GM19328 (cell line): Measurements from ENCODE around the gene AK9.
"Not testable (repeated sequence)": the region's sequence is repeated elsewhere in the genome, so short reads cannot be mapped to it uniquely, and the experiment has no call there.

Experiments used
- ATAC-seq: cut with Tn5 transposase; IDR thresholded peaks from one replicate; pipeline ENCODE4 v1.9.1; 2021; ENCODE audit warnings: mild to moderate bottlenecking, moderate library complexity; ENCODE audit not compliant: unreplicated experiment

AK9 gene

DNA sequence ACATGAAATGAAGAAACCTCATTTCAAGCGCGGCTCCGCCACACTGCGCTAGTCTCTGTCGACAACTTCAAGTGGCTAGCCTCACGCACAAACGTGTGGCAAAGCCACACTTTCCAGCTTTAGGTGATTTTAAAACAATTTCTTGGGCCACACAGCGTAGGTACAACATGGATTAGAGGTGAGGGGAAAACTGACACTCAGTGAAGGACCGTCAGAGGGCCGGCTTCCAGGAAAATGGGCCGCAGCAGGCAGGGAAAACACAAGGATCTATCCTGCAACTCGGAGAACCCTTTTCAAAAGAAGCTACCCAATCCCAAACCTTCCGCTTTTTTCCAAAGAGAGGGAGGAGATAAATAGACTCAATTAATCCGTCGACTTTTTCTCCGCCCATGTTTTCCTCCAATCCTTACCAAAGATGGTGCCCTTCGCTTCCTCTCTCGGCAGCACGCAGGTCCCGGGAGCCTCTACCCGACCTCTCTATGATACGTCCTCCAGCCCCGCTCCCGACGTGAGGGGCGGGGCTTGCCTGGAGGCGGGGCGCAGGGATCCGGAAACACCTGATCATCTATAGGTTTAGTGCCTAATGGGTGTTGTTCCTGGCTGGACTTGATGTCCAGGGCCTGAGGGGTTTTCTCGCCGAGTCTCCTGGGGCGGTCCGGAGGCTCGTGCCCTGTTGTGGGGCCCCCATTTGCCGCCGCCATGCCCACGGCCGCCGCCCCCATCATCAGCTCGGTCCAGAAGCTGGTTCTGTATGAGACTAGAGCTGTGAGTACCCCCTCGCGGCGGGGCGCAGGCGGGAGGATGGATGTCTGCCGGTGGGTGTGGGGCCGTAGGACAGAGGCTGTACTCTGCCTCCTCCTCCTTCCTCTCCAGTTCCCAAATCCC, at the start of gene AK9, which contains the start of gene FIG4:
TSS of gene AK9 (minus strand) at position 466 of the 885 bp plus-strand sequence. CDS start 15,457 bp downstream, outside the sequence.
TSS of gene FIG4 (plus strand) at position 560 of the 885 bp plus-strand sequence. CDS start at position 700, 140 bp downstream.
- ATAC-seq = peak; percentile 91

DNA sequence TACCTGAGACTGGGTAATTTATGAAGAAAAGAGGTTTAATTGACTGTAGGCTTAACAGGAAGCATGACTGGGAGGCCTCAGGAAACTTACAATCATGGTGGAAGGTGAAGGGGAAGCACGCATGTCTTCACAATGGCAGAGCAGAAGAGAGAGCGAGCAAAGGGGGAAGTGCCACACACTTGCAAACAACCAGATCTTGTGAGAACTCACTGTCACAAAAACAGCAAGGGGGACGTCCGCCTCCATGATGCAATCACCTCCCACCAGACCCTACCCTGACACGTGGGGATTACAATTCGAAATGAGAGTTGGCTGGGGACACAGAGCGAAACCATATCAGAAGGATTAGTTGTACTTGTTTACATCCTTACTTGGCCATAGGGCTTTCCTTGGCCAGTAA, 49.8 kb upstream of the AK9 start:
- ATAC-seq = no peak

DNA sequence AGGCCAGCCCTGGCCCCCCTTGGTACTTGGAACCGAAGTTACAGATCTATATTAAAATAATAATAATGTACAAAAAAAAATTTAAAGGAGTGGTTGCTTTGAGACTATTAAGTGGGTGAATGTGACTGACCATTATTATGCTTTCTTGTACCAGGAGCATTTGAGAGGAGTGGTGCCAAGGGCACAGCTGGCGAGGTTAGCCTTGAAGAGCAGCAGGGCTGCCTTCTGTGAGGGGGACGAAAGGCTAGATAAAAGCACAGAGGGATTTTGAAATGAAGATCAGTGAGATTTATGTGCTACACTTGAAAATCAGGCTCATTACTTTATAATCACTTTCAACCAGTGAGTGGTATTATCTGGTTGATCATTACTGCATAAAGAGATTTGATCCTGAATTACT, 48.7 kb upstream of the AK9 start:
- no peak for ATAC-seq

DNA sequence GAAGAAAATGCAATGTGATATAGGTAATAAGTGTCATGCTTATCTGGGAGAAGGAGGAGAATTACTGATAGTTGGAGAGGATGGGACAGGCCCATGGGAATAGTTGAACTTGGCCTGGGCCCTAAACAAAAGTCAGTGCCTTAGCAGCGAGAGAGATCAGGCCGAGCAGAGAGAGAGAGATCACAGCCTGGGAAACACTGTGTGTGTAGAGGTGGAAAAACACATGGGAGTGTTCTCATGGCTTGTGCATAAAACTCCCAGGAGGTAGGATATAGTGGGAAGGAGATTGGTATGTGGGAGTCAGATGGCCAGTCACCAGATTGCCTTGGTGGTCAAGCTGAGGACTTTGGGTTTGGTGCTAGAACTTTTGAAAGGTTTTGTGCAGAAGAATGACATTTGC, 47.7 kb upstream of the AK9 start:
- no peak for ATAC-seq

DNA sequence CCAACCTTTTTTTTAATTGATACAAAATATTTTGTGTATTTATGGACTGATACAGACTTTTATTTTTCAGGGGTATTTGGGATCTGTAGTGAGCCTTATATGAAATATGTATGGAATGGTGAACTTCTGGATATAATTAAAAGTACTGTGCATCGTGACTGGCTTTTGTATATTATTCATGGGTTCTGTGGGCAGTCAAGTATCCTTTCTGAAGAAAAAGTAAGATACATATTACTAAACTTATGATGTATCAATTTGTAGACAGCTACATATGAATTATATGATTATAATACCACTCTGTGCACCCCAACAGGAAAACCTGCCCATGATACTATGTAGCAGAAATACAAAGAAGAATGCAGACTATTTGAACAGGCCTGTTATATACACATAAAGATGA, 47.3 kb upstream of the AK9 start:
- ATAC-seq = no peak

DNA sequence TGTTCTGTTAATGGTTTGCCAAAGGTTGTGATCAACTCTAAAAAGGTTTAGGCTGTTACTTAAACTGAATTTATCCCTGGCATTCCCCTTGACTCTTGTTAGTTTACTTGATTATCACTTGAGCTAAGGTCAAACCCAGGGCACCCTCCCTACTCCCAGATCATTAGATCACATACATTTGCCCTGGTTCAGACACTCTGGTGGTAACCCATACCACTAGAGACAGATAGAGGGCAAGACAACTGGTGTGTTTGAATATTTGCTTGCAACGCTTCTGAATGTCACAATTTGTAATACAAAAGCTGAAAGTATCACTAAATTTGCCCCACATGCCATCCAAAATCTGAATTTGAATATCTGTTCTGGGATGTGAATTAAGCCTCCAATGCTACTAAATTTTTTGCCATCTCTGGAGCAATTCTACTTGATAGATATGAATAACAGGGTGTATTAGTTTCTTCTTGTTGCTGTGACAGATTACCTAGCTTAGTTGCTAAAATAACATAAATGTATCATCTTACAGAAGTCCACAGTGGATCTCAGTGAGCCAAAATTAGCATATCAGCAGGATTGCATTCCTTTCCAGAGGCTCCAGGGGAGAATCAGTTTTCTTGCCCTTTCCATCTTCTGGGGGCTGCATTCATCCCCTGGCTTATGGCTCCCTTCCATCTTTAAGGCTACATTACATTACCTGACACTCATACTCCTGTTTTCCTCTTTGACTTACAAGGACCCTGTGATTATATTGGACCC, 45.4 kb upstream of the AK9 start:
- ATAC-seq = no peak

DNA sequence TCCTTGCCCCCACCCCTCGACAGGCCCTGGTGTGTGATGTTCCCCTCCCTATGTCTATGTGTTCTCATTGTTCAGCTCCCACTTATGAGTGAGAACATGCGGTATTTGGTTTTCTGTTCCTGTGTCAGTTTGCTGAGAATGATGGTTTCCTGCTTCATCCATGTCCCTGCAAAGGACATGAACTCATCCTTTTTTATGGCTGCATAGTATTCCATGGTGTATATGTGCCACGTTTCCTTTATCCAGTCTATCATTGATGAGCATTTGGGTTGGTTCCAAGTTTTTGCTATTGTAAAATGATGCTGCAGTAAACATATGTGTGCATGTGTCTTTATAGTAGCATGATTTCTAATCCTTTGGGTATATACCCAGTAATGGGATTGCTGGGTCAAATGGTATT, 34.2 kb upstream of the AK9 start:
- not testable (repeated sequence) for ATAC-seq

DNA sequence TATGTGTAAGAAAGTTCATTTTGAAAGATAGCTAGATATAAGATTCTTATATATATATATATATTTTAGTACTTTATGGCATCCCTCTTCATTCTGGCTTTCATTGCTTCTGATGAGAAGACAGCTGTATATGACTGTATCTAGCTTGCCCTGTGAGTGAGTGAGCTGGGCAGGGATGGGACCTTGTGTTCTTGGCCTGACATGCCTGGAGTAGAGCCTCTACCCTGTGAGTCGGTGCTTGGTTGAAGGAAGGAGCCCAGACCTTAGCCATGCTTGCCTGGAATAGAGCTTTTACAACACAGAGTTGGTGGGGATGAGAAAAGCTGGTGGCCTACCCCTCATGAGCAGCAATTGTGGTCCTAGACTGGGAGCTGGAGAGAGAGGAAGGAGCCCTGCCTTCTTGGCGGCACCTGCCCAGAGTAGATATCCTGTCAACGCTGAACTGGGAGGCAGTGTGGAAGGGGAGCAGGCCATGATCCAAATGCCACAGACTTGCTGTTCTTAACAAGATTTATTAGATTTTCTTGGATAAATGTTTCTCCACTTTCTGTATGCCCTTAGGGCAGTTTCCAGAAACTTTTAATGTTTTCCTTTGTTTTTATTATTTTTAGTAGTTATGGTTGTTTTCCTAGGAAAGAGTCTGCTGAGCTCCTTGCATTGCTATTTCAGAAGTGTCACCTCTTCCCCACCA, 31.7 kb upstream of the AK9 start:
- no peak for ATAC-seq

DNA sequence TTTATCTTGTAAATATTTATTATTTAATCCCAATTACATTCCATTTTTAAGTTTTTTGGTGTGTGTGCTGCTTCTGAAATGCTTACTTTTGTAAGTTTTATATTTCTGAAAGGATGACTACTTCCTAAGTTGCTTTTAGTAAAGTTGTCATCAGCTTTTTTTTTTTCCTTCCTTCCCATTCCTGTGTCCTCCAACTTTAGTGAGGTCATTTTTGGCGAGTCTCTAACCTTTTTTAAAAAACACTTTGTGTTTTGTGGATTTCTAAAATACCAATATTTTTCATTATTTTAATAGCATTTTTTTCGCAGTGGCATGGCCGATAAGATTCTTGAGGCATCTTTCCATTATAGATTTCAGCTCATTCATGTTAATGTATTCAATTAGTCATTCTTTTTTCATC, 31.0 kb upstream of the AK9 start:
- no peak for ATAC-seq

DNA sequence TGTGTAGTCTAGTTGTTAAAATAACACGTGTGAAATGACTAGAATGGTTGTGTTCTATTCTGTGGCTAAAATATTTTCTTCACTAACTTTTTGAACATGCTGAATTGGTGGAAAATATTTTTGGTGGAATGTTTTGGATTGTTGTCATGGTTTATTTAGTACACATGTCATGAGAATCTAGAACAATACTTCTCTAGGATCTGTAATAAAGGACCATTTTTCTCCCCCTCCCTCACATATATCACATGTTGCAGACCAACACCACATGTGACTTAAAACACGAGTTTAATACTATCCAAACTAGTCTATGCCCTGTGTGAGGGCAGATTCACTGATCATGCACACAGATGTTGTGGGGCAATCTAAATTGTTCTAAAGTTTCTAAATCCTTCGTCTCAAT, 29.3 kb upstream of the AK9 start:
- no peak for ATAC-seq

DNA sequence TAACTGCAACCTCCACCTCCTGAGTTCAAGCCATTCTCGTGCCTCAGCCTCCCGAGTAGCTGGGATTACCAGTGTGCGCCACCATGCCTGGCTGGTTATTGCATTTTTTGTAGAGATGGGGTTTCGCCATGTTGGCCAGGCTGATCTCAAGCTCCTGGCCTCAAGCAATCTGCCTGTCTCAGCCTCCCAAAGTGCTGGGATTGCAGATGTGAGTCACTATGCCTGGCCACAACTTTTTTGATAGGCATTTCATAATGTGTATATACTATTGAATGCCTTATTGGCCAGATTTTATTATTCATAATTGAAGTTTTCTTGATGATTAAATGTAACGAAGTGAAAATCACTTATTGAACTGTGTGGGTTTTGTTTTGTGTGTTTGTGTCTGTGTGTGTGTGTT, 28.0 kb upstream of the AK9 start:
- no peak for ATAC-seq

DNA sequence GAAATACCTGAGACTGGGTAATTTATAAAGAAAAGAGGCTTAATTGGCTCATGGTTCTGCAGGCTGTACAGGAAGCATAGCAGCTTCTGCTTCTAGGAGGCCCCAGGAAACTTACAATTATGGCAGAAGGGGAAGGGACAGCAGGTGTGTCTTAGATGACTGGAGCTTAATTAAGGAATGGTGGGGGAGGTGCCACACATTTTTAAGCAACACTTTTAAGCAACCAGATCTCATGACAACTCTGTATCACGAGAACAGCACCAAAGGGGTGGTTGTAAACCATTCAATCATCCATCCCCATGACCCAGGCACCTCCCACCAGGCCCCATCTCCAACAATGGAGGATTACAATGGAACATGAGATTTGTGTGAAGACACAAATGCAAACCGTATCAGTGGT, 27.0 kb upstream of the AK9 start:
- no peak for ATAC-seq

DNA sequence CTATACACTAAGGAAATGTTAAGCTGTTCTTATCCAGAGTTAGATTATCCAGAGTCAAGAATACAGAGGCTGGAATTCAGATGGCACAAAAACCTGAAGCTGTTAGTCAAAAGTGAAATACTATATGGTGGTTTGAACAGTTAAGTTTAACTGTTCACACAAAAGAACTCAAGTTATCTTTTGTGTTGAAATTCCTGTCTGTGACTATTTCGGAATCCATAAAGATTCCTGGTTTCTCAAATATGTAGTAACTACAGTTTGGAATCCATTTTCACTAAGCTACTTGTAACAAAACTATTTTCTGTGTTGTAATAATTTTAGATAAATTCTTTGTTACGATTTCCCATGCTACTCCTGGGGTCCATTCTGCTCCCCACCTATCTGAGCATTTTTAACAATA, 24.6 kb upstream of the AK9 start:
- ATAC-seq = no peak

DNA sequence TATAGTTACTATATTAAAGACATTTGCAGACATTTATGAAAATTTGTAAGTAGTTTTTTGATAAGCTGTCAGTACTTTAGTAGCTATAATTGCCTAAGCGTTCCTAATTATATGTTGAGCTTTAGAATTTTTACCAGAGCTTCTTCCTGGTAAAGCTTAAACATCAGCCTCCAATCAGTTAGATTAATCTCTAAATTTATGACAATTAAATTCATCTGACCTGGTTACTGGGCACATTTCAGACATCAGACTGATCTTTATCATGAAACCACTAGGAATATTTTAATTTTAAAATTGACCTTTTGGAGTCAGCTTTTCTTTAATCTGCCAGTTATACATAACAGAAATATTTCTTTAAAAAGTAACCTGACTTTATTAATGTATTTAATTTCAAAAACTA, 23.6 kb upstream of the AK9 start:
- ATAC-seq = no peak

DNA sequence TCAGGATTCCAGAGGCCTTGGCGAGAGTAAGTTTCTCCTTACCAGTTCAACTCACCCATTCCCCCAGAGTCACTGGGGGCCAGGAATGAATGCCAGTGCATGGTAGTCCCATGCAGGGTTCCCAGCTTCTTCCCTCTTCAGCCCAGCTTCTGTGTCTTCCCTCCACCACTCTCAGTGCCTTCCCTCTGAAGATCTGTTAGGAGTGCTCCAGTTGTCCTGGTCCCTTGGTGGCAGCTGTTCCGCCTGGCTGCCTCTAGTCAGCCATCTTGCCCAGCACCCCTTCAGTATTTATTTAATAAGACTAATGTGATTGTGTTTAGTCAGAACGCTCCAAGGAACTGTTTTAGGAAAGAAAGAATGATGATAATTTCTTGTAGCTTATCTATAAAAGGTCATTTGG, 23.2 kb upstream of the AK9 start:
- ATAC-seq = no peak

DNA sequence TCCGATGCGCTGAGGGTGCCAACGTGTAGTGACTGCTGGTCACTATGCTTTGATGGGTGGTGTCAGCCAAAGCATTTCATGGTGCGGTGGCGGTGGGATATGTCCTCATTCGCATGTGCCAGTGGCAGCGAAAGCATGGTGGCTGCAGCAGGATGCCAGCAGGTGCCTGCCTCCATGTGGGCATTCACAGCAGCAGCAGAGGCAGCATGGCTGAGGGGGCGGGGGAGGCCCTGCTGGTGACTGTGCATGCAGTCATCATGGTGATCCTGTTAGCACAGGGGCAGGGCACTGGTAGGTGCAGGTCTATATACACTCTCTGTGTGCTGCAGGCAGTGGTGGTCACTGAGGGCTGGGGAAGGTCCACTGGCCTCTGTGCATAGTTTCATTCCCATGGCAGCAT, 22.1 kb upstream of the AK9 start:
- ATAC-seq = no peak

DNA sequence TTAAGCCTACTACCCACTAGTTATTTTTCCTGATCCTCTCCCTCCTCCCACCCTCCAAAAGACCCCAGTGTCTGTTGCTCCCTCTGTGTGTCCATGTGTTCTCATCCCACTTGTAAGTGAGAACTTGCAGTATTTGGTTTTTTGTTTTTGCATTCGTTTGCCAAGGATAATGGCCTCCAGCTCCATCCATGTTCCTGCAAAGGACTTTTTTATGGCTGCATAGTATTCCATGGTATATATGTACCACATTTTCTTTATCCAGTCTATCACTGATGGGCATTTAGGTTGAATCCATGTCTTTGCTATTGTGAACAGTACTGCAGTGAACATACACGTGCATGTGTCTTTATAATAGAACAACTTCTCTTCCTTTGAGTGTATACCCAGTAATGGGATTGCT, 17.1 kb upstream of the AK9 start:
- not testable (repeated sequence) for ATAC-seq

DNA sequence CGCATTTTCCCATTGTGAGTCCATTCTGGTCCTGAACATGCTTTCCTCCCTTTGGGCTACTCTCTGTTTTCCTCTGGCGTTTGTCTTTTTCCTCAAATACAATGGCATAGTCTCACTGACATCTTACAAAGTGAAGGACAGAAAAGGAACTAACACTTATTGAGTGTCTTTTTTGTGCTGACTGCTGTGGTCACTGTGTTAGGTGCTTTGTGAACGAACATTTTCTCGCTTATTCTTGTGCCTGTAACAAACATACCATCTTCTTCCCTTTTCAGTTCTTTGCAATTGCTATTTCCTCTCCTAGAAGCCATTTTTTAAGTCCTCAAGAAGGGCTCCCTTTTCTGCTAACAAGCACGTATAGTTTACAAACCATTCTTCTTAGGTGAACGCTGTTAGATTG, 15.5 kb upstream of the AK9 start:
- no peak for ATAC-seq

DNA sequence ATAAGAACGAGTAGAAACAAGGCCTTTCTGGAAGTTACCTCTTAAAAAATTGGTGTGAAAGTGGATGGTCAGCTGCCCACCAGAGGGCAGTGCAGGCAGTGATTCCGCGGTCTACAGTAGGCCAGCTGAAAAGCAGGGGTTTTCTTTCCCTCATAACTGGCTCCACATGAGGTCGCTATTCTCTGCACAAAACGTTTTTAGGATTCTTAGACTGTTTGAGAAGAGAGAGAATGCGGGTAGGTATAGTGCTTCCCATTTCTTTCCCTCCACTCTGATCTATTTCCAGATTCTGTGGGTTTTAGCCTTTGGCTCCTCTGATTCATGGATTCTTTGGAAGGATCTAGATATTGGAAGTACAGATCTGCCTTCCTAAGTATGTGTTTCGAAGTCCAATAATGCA, 14.3 kb upstream of the AK9 start:
- peak; percentile 81 for ATAC-seq

DNA sequence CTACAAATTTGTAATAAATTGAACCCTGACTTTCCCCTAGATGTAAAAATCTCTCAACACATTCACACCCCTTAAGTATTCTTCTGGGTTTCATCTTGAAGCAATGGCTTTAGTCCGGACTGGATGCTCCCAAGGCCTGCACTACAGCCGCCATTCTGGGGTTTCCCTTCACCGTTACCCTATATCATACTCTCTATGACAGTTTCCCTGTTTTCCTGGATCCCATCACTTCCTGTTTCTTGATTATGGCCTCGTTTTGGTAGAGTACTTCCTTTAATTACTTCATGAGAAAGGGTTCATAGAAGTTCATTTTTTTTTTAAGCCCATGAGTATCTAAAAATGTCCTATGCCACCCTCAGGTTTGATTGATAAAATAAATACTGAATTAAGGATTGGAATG, 11.8 kb upstream of the AK9 start:
- no peak for ATAC-seq

DNA sequence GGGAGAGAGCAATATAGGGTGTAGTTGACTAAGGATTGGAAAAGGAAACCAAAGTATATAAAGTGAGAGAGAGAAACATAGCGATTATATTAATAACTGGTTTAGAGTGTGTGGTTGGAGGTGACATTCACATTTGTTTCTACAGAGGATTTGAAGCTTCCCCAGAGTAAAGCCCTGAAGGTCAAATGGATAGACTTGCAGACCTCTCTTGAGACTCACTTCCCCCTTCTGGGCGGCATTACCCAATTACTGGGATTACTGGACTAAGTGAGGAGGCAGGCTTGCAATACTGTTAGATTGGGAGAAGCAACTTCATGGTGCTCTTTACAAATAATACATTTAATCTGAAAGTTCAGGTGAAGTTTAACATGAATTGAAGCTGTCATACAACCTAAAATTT, 10.8 kb upstream of the AK9 start:
- no peak for ATAC-seq

DNA sequence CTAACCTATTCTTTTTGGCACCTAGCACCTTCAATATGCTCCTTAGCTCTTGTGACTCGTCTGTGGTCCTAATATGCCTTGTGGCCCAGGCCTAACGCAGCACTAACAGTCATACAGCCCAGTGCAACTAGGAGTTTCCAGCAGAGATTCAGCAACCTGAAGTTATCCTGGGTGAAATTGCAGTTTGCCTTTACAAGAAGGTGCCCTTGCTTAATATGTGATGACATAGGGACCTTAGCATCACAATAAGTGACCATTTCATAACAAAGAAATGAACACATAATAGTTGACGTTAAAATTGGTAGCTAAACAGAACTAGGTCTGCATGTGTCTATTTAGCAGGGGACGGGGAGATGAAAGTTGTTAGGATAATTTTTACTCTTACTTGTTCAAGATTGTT, 10.2 kb upstream of the AK9 start:
- no peak for ATAC-seq
